ENCODE measurements around the gene POGZ.
"Not testable (repeated sequence)": the region's sequence is repeated elsewhere in the genome, so short reads cannot be mapped to it uniquely, and the experiment has no call there.

Gene POGZ

GRCh38 chr1:151478140-151478812 lies 19.0 kb upstream of the POGZ start:
- no peak for DNase-seq (ENCODE audit: low read depth in 2 of 2)

- no peak for DNase-seq (ENCODE audit: low read depth in 2 of 2)
Measured at GRCh38 chr1:151477066-151477465, 17.8 kb upstream of the POGZ start.

GRCh38 chr1:151476083-151476482 lies 16.8 kb upstream of the POGZ start:
- no peak for DNase-seq (ENCODE audit: low read depth in 2 of 2)

GRCh38 chr1:151475175-151475574 lies 15.9 kb upstream of the POGZ start:
- DNase-seq (ENCODE audit: low read depth in 2 of 2), result no peak

DNA sequence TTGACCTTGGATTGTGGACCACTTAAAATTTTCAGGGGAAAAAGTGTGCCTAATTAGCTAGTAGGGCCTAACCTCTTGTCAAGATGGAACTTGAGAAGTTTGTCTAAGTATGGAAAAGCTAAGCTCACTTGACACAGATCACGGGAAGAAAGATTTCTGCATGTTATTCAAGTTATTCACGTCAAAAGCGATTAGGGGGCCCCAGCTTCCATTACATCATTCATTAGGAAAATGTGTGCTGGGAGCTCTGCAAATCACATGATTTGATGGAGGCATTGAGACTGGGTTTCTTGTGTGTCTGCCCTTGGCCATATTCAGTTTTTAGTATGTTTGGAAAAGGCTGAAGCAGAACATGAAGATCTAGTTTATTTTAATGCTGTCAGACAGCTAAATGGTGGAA lies 15.5 kb upstream of the POGZ start:
- DNase-seq (ENCODE audit: low read depth in 2 of 2), result no peak

DNA sequence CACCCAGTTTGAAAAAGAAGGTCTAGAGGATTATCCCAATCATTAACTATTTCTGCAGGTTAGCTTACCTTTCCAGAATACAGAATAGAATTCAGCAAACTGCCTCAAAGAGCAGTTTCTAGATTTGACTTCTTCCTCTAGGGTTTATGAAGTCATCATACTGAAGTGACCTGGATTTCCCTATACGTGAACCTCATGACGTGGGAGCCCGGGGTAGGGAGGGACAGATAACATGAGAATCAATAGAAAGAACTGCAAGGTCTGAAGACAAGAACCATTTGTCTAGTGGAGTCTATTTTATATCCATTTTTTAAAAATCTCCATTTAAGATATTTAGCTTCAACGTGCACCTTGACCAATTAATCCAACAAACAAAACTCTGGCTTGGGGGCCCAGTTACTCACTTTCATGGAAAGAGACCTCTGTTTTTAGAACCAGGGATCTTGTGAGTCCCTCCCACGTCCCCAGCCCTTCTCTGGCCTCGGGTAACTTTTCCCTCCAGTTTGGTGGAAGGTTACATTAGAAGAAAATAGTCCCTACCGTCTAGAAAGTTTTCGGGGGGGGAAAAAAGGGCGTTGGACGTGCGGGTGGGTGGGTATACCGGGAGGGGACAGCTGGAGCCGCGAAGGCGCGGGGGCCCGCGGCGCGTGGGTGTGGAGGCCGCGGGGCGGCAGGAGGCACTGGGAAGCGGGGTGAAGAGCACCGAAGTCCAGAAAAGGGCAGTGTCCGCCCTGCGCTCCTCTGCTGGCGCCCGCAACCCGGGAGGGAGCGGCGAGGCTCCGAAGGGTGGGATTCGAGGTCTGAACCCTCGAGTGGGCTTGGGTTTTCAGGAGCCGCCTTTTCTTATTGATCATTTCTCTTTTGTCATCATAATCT lies 13.8 kb upstream of the POGZ start:
- DNase-seq (ENCODE audit: low read depth in 2 of 2), result peak in 1 of 2 donors; percentile 16

DNA sequence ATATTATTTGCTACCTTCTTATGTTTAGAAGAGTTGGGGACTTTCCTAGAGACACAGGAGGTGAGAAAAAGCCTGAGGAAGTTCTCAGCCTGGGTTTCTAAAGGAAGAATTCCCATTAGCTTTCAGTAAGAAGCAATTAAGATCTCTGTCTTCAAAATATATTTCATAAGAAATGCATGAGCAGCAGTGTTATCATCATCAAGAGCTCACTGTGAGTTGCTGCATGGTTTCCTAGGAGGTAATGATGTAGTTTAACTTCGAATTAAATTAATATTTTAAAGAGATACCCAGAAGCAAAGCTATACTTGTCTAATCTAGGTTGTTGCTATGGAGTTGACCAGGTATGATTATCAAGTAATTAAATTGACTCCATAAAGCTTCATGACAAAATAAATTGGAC lies 5.7 kb upstream of the POGZ start:
- DNase-seq (ENCODE audit: low read depth in 2 of 2), result no peak

DNA sequence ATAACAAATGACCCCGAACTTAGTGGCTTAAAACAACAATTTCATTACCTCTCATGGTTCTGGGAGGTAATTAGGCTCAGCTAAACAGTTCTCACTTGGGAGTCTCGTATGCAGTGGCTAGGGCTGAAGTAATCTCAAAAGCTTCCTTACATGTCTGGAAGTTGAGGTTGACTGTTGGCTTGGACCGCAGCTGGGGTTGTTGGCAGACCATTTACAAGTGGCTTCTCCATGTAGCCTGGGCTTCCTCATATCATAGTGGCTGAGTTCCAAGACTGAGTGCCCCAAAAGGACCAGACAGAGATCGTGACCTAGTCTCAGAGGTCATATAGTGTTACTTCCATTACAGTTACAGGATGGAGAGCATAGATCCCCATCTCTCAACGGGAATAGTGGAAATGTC lies 2.4 kb upstream of the POGZ start:
- DNase-seq (ENCODE audit: low read depth in 2 of 2), result no peak

DNA sequence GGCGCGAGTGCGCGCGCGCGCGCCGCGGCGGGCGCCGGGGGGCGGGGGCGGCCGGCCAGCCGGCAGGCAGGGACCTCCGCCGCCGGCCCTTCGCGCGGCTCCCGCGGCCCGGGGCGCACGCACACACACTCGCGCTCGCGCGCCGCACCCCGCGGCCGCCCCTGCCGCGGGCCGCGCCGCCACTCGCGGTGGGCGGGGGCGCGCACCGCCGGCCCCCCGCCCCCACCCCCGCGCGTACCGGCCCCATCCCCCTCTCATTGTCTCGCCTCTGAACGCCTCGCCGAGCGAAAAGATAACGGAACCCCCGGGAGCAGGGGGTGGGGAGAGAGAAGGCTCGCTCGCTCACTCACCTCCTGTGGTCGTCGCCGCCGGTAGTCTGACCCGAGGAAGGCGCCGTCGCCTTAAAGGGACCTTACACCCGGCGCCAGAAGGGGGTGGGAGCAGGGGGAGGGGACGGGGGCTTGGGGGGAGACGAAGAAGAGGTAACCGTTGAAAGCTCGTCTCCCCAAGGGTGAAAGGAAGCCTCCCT lies 428 bp downstream of the POGZ start:
- peak; percentile 41 to 44 for DNase-seq (ENCODE audit: low read depth in 2 of 2)

GRCh38 chr1:151457911-151458801 lies 1.1 kb downstream of the POGZ start:
- DNase-seq (ENCODE audit: low read depth in 2 of 2), result peak; percentile 56 to 68

DNA sequence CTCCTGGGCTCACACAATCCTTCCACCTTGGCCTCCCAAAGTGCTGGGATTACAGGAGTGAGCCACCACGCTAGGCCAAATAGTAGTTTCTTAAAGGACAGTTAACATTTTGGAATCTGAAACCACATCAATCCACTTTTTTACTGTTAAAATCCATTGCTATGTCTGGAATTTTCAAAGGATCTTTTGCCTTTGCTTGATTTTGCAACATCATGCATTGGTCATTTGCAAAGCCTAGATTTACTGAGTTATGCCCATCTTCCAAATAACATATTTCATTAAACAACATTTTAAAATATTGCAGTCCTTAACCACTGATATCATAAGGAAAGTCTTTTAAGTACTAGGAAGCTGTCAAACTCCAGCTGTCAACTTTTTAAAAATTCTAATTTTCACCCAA lies 3.3 kb downstream of the POGZ start:
- DNase-seq (ENCODE audit: low read depth in 2 of 2), result no peak

- no peak for DNase-seq (ENCODE audit: low read depth in 2 of 2)
Measured at GRCh38 chr1:151455231-151455630, 4.1 kb downstream of the POGZ start.

- no peak for DNase-seq (ENCODE audit: low read depth in 2 of 2)
Measured at GRCh38 chr1:151447696-151448095, 11.6 kb downstream of the POGZ start.

DNA sequence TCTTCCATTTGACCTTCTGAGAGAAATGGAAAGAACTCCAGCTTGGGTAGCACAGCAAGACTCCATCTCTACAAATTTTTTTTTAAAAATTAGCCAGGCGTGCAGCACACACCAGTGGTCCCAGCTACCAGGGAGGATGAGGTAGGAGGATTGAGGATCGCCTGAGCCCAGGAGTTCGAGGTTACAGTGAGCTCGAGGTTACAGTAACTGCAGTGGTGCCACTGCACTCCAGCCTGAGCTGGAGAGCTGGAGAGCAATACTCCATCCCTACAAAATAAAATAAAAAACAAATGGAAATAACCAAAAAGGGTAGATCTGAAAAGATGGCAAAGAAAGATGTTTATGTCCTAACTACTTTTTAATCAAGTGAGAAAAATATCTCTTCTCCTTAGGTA lies 14.5 kb downstream of the POGZ start:
- no peak for DNase-seq (ENCODE audit: low read depth in 2 of 2)

- peak; percentile 17 to 58 for DNase-seq (ENCODE audit: low read depth in 2 of 2)
Measured at GRCh38 chr1:151443846-151444782, 15.2 kb downstream of the POGZ start.

DNA sequence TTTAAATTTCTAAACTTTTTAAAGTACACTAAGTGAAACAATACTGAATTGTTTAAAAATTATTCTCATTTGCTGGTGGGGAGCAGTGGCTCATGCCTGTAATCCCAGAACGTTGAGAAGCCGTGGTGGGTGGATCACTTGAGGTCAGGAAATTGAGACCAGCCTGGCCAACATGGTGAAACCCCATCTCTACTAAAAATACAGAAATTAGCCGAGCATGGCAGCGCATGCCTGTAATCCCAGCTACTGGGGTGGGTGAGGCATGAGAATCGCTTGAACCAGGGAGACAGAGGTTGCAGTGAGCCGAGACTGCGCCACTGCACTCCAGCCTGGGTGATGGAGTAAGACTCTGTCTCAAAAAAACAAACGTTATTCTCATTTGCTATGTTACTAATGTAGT lies 21.9 kb downstream of the POGZ start:
- DNase-seq (ENCODE audit: low read depth in 2 of 2), result not testable (repeated sequence)

- DNase-seq (ENCODE audit: low read depth in 2 of 2), result no peak
Measured at GRCh38 chr1:151436985-151437384, 22.3 kb downstream of the POGZ start.

DNA sequence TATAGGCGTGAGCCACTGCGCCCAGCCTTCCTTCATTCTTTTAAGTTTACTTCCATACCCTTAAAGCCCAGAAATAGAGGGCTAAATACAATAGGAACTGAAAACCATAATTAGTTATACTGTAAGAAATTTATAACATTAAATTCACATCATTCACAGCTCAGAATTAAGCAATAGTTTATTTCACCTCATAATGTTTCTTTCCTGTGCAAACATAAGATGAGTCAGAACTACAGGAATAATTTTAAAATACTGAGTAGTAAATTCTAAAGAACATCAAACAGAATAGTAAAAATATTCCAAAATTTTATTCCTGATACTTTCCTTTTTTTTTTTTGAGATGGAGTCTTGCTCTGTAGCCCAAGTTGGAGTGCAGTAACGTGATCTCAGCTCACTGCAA lies 24.1 kb downstream of the POGZ start:
- DNase-seq (ENCODE audit: low read depth in 2 of 2), result no peak

GRCh38 chr1:151433827-151434226 lies 25.5 kb downstream of the POGZ start:
- not testable (repeated sequence) for DNase-seq (ENCODE audit: low read depth in 2 of 2)

DNA sequence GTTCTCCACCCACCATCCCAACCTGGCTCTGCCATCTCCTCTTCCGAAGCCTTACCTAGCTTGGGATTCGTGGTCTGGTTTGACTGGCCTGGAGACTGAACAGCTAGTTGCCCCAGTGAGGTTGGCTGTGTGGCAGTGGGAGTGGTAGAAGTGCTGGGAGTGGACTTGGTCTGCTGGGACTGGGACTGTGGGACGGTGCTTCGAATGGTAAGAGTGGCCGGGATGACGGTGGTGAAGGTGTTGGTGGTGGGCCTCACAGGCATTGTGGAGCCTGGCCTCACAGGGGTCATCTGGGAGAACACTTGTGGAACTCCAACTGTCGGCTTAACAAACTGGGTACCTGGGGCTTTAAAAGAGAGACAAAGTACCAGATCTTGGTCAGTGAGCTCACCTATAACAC lies 31.2 kb downstream of the POGZ start:
- DNase-seq (ENCODE audit: low read depth in 2 of 2), result no peak

GRCh38 chr1:151425103-151425502 lies 34.2 kb downstream of the POGZ start:
- DNase-seq (ENCODE audit: low read depth in 2 of 2), result no peak
